HCT116 (cell line): Measurements from ENCODE around the gene NPNT. TPM values are rescaled to one million over a fixed set of nuclear protein-coding genes. Genes with fewer than 3 reads are reported as not detected.

ENCODE experiments used
- ATAC-seq: fragments of 200-7000 bp; cut with Tn5 transposase; 2 replicates; pipeline ENCODE4 v1.9.1; 2020; ENCODE audit warnings: mild to moderate bottlenecking, moderate library complexity
- BruUV-seq: library from RNA; stranded (reverse); fragments of 400-500 nt; replicated peaks from 2 replicates; lab custom pipeline; 2021; lab: Mats Ljungman, UMichigan
- CTCF ChIA-PET: fragments of 300-600 bp; sonication (Branson Sonifier 250); formaldehyde crosslinking; loops from one replicate; lab custom pipeline; 2021; ENCODE audit warnings: antibody characterized with exemption; lab: Charles Lee
- POLR2A ChIA-PET: fragments of 300-600, 350-600 bp; sonication (Branson Sonifier 250); formaldehyde crosslinking; loops from one replicate; lab custom pipeline; 2021; ENCODE audit warnings: antibody characterized with exemption; lab: Charles Lee
- RAD21 ChIA-PET, 2 experiments: fragments of 300-600 bp; sonication (Branson Sonifier 250); formaldehyde crosslinking; loops; one replicate each; lab custom pipeline; 2023; ENCODE audit warnings: low total read pairs in 2 of 2; ENCODE audit not compliant: uncharacterized antibody in 2 of 2, unreplicated experiment in 2 of 2, low non-redundant PET in 1 of 2; lab: Charles Lee
- DNase-seq: peaks from one replicate; pipeline ENCODE4 v3.0.0-alpha.2; 2010; ENCODE audit warnings: low read depth, low spot score
- H2AFZ ChIP-seq: fragments of 200-600 bp; shearing (Covaris generic), sonication (generic); 2 replicates; pipeline ENCODE4 v1.6.1; 2017; ENCODE audit warnings: low read depth, mixed run types, mixed read lengths, antibody characterized with exemption, low read length; ENCODE audit not compliant: poor library complexity, severe bottlenecking
- H3K27ac ChIP-seq: 2 replicates; pipeline ENCODE4 v1.5.1; 2012; ENCODE audit warnings: low read depth, low read length
- H3K27me3 ChIP-seq: fragments of 200-600 bp; sonication (generic); 2 replicates; pipeline ENCODE4 v1.6.1; 2016; ENCODE audit warnings: mixed run types, low read length, mixed read lengths; ENCODE audit not compliant: insufficient read depth
- H3K36me3 ChIP-seq, 2 experiments: fragments of 200-500 bp in 1 of 2; fragments of 200-600 bp in 1 of 2; sonication (Bioruptor generic) in 1 of 2; sonication (generic) in 1 of 2; 2 replicates each; pipeline versions ENCODE4 v1.5.1 to v1.6.1; 2014 to 2016; ENCODE audit warnings: low read length in 2 of 2, inconsistent platforms in 1 of 2, mixed read lengths in 1 of 2, mixed run types in 1 of 2; ENCODE audit not compliant: insufficient read depth in 2 of 2, control insufficient read depth in 1 of 2
- H3K4me1 ChIP-seq, 2 experiments: fragments of 200-600 bp in 1 of 2; sonication (generic) in 1 of 2; 2 replicates each; pipeline versions ENCODE4 v1.5.1 to v1.6.1; 2012 to 2017; ENCODE audit warnings: low read length in 2 of 2, inconsistent platforms in 1 of 2, mild to moderate bottlenecking in 1 of 2, mixed read lengths in 1 of 2, mixed run types in 1 of 2, moderate library complexity in 1 of 2; ENCODE audit not compliant: insufficient read depth in 2 of 2, control insufficient read depth in 1 of 2
- H3K4me2 ChIP-seq: fragments of 200-600 bp; sonication (generic); 2 replicates; pipeline ENCODE4 v1.6.1; 2017; ENCODE audit warnings: mixed run types, low read length, mixed read lengths
- H3K4me3 ChIP-seq, 2 experiments: fragments of 200-600 bp in 1 of 2; sonication (generic) in 1 of 2; replicated peaks in 1 of 2; 2 replicates each; pipeline ENCODE4 v1.5.1; 2011 to 2016; ENCODE audit warnings: low read length in 2 of 2, control low read depth in 1 of 2, low read depth in 1 of 2, mild to moderate bottlenecking in 1 of 2, mixed read lengths in 1 of 2, mixed run types in 1 of 2
- H3K79me2 ChIP-seq: fragments of 200-600 bp; sonication (generic); 2 replicates; pipeline ENCODE4 v1.6.1; 2017; ENCODE audit warnings: mild to moderate bottlenecking, mixed run types, low read length, moderate library complexity, mixed read lengths; ENCODE audit not compliant: insufficient read depth
- H3K9ac ChIP-seq: fragments of 200-600 bp; sonication (generic); 2 replicates; pipeline ENCODE4 v1.6.1; 2016; ENCODE audit warnings: low read length, mixed read lengths
- H3K9me2 ChIP-seq: fragments of 200-600 bp; sonication (generic), shearing (Covaris generic); 2 replicates; pipeline ENCODE4 v1.6.1; 2017; ENCODE audit warnings: mixed run types, mild to moderate bottlenecking, moderate library complexity; ENCODE audit not compliant: insufficient read depth
- H3K9me3 ChIP-seq, 2 experiments: fragments of 200-500 bp in 1 of 2; fragments of 200-600 bp in 1 of 2; sonication (Bioruptor generic) in 1 of 2; sonication (generic) in 1 of 2; 2 replicates each; pipeline ENCODE4 v1.6.1; 2014 to 2017; ENCODE audit warnings: low read length in 2 of 2, mixed read lengths in 2 of 2, inconsistent platforms in 1 of 2, low read depth in 1 of 2, mild to moderate bottlenecking in 1 of 2, mixed run types in 1 of 2, moderate library complexity in 1 of 2; ENCODE audit not compliant: control insufficient read depth in 1 of 2, insufficient read depth in 1 of 2
- H4K20me1 ChIP-seq: fragments of 200-600 bp; sonication (generic), shearing (Covaris generic); 2 replicates; pipeline ENCODE4 v1.6.1; 2017; ENCODE audit warnings: mixed run types, mild to moderate bottlenecking, moderate library complexity; ENCODE audit not compliant: insufficient read depth
- CBX3 ChIP-seq: IDR thresholded peaks from 2 replicates; pipeline ENCODE4 v1.6.1; 2012; ENCODE audit warnings: low read depth
- CEBPB ChIP-seq: IDR thresholded peaks from 2 replicates; pipeline ENCODE4 v1.6.1; 2012; ENCODE audit warnings: low read depth
- EGR1 ChIP-seq: IDR thresholded peaks from 2 replicates; pipeline ENCODE4 v1.6.1; 2012; ENCODE audit warnings: low read depth
- ELF1 ChIP-seq: IDR thresholded peaks from 2 replicates; pipeline ENCODE4 v1.6.1; 2012; ENCODE audit warnings: low read depth, borderline replicate concordance
- EZH2 ChIP-seq: fragments of 200-600 bp; sonication (generic); IDR thresholded peaks from 2 replicates; pipeline ENCODE4 v1.6.1; 2017; ENCODE audit warnings: antibody characterized with exemption, mixed run types
- EZH2phosphoT487 ChIP-seq: fragments of 200-600 bp; IDR thresholded peaks from 2 replicates; pipeline ENCODE4 v1.6.1; 2018; ENCODE audit warnings: antibody characterized with exemption, borderline replicate concordance
- POLR2A ChIP-seq: IDR thresholded peaks from 2 replicates; pipeline ENCODE4 v1.7.0; 2011; ENCODE audit warnings: borderline replicate concordance; ENCODE audit not compliant: insufficient read depth, insufficient read length; ENCODE audit errors: extremely low read depth
- POLR2AphosphoS5 ChIP-seq: IDR thresholded peaks from 2 replicates; pipeline ENCODE4 v1.6.1; 2011; ENCODE audit warnings: mild to moderate bottlenecking, low read depth, low read length, moderate library complexity
- RAD21 ChIP-seq: IDR thresholded peaks from 2 replicates; pipeline ENCODE4 v1.6.1; 2012; ENCODE audit warnings: low read depth, mild to moderate bottlenecking
- SRF ChIP-seq: IDR thresholded peaks from 2 replicates; pipeline ENCODE4 v1.6.1; 2012; ENCODE audit warnings: low read depth
- TCF7L2 ChIP-seq: IDR thresholded peaks from 2 replicates; pipeline ENCODE4 v1.7.0; 2011; ENCODE audit warnings: borderline replicate concordance, inconsistent platforms; ENCODE audit not compliant: insufficient read depth, insufficient read length; ENCODE audit errors: extremely low read depth
- YY1 ChIP-seq: IDR thresholded peaks from 2 replicates; pipeline ENCODE4 v1.6.1; 2011; ENCODE audit warnings: low read length, low read depth, moderate library complexity, mild to moderate bottlenecking; ENCODE audit not compliant: insufficient replicate concordance; ENCODE audit errors: extremely low read depth
- ZFX ChIP-seq: fragments of 450-650 bp; IDR thresholded peaks from 2 replicates; pipeline ENCODE4 v1.6.1; 2017
- ZNF274 ChIP-seq: fragments of 200-500 bp; sonication (Bioruptor generic); IDR thresholded peaks from 2 replicates; pipeline ENCODE4 v1.6.1; 2014; ENCODE audit warnings: mild to moderate bottlenecking, low read depth, low read length, inconsistent platforms
- intact Hi-C: fragments of 100-400 bp; cut with micrococcal nuclease; formaldehyde crosslinking; loops from 2 replicates; pipeline ENCODE4 v1.10.0; 2022
- total RNA-seq: library from RNA; stranded (reverse); gene quantifications from one replicate; pipeline ENCODE4 v1.2.1, GENCODE V29; 2021; ENCODE audit not compliant: unreplicated experiment
- TF ChIP-seq, protein P1 (sequence below): IDR thresholded peaks from 2 replicates; pipeline ENCODE4 v1.6.1; 2012
- TF ChIP-seq, protein P2 (sequence below): IDR thresholded peaks from 2 replicates; pipeline ENCODE4 v1.6.1; 2012
- TF ChIP-seq, protein P3 (sequence below), 3 experiments: fragments of 200-600 bp in 1 of 3; sonication (generic) in 1 of 3; IDR thresholded peaks in 2 of 3; conservative IDR thresholded peaks in 1 of 3; 2 replicates each; pipeline ENCODE4 v1.5.1; 2012 to 2017; ENCODE audit warnings: low read depth in 2 of 3, low read length in 2 of 3, antibody characterized with exemption in 1 of 3, borderline replicate concordance in 1 of 3, control low read depth in 1 of 3, mild to moderate bottlenecking in 1 of 3, mixed read lengths in 1 of 3, mixed run types in 1 of 3, moderate library complexity in 1 of 3; ENCODE audit not compliant: insufficient read depth in 1 of 3
- TF ChIP-seq, protein P4 (sequence below): IDR thresholded peaks from 2 replicates; pipeline ENCODE4 v1.6.1; 2011; ENCODE audit warnings: mild to moderate bottlenecking, low read length, moderate library complexity; ENCODE audit not compliant: insufficient replicate concordance; ENCODE audit errors: extremely low read depth
- TF ChIP-seq, protein P5 (sequence below): IDR thresholded peaks from 2 replicates; pipeline ENCODE4 v1.6.1; 2012; ENCODE audit warnings: low read depth

The NPNT gene
- total RNA-seq, 1 experiment from 2014 or later: 15.8 TPM

DNA sequence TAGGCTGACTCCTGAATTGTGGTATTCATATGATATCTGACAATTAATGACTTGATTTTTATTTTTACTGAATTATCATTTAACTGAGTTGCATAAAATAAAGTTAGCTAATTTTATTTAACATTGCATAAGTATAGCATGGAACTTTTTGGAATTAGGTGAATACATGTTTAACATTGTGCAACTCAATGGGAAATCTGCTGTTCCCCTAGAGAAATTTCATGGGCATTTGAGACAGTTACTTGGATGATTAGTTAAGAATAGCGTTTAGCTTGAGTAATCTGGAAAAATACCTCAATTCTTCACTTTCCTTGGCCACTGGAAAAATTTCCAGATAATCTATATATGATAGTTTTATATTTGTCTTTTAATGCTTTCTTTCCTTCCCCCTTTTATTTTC is 42.5 kb downstream of the NPNT start:
- RAD21 ChIA-PET: no interaction called here
- H4K20me1 ChIP-seq: no peaks in the 10 kb centered on the region
- no peak overlapping the region for H3K4me2 ChIP-seq
- no peaks in the 10 kb centered on the region for H3K9me2 ChIP-seq
- TF ChIP-seq CEBPB: no peak
- TF ChIP-seq, protein P1, sequence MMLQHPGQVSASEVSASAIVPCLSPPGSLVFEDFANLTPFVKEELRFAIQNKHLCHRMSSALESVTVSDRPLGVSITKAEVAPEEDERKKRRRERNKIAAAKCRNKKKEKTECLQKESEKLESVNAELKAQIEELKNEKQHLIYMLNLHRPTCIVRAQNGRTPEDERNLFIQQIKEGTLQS: no peak
- no peak for TF ChIP-seq ZNF274
- no peak for TF ChIP-seq EZH2
- no peak for TF ChIP-seq SRF
- TF ChIP-seq RAD21: no peak
- TF ChIP-seq, protein P2, sequence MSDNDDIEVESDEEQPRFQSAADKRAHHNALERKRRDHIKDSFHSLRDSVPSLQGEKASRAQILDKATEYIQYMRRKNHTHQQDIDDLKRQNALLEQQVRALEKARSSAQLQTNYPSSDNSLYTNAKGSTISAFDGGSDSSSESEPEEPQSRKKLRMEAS: no peak
- TF ChIP-seq ELF1: no peak
- TF ChIP-seq, protein P3, sequence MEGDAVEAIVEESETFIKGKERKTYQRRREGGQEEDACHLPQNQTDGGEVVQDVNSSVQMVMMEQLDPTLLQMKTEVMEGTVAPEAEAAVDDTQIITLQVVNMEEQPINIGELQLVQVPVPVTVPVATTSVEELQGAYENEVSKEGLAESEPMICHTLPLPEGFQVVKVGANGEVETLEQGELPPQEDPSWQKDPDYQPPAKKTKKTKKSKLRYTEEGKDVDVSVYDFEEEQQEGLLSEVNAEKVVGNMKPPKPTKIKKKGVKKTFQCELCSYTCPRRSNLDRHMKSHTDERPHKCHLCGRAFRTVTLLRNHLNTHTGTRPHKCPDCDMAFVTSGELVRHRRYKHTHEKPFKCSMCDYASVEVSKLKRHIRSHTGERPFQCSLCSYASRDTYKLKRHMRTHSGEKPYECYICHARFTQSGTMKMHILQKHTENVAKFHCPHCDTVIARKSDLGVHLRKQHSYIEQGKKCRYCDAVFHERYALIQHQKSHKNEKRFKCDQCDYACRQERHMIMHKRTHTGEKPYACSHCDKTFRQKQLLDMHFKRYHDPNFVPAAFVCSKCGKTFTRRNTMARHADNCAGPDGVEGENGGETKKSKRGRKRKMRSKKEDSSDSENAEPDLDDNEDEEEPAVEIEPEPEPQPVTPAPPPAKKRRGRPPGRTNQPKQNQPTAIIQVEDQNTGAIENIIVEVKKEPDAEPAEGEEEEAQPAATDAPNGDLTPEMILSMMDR (IDR thresholded peaks at IDR 0.05 in 2 of 3, conservative IDR thresholded peaks at IDR 0.05 in 1 of 3; ENCODE audit: borderline replicate concordance in 1 of 3, insufficient read depth in 1 of 3, low read depth in 2 of 3, low read length in 2 of 3): no peak
- TF ChIP-seq, protein P4, sequence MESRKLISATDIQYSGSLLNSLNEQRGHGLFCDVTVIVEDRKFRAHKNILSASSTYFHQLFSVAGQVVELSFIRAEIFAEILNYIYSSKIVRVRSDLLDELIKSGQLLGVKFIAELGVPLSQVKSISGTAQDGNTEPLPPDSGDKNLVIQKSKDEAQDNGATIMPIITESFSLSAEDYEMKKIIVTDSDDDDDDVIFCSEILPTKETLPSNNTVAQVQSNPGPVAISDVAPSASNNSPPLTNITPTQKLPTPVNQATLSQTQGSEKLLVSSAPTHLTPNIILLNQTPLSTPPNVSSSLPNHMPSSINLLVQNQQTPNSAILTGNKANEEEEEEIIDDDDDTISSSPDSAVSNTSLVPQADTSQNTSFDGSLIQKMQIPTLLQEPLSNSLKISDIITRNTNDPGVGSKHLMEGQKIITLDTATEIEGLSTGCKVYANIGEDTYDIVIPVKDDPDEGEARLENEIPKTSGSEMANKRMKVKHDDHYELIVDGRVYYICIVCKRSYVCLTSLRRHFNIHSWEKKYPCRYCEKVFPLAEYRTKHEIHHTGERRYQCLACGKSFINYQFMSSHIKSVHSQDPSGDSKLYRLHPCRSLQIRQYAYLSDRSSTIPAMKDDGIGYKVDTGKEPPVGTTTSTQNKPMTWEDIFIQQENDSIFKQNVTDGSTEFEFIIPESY: no peak
- no peak for TF ChIP-seq EGR1
- TF ChIP-seq, protein P5, sequence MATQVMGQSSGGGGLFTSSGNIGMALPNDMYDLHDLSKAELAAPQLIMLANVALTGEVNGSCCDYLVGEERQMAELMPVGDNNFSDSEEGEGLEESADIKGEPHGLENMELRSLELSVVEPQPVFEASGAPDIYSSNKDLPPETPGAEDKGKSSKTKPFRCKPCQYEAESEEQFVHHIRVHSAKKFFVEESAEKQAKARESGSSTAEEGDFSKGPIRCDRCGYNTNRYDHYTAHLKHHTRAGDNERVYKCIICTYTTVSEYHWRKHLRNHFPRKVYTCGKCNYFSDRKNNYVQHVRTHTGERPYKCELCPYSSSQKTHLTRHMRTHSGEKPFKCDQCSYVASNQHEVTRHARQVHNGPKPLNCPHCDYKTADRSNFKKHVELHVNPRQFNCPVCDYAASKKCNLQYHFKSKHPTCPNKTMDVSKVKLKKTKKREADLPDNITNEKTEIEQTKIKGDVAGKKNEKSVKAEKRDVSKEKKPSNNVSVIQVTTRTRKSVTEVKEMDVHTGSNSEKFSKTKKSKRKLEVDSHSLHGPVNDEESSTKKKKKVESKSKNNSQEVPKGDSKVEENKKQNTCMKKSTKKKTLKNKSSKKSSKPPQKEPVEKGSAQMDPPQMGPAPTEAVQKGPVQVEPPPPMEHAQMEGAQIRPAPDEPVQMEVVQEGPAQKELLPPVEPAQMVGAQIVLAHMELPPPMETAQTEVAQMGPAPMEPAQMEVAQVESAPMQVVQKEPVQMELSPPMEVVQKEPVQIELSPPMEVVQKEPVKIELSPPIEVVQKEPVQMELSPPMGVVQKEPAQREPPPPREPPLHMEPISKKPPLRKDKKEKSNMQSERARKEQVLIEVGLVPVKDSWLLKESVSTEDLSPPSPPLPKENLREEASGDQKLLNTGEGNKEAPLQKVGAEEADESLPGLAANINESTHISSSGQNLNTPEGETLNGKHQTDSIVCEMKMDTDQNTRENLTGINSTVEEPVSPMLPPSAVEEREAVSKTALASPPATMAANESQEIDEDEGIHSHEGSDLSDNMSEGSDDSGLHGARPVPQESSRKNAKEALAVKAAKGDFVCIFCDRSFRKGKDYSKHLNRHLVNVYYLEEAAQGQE: no peak
- TF ChIP-seq POLR2AphosphoS5: no peak
- TF ChIP-seq TCF7L2: no peak
- no peak for TF ChIP-seq EZH2phosphoT487
- TF ChIP-seq YY1: no peak
- no peak for TF ChIP-seq CBX3
- TF ChIP-seq POLR2A: no peak
- no peak for TF ChIP-seq ZFX
- BruUV-seq: no TSS peak
- intact Hi-C loops: no loop called here
- ATAC-seq (no peak), DNase-seq (no peak)
- H3K27me3 ChIP-seq: no peaks in the 10 kb centered on the region
- H3K9me3 ChIP-seq: no peaks in the 10 kb centered on the region
- CTCF ChIA-PET: no interaction called here
- no peak overlapping the region for H3K4me3 ChIP-seq
- no peaks in the 10 kb centered on the region for H3K36me3 ChIP-seq
- no peaks in the 10 kb centered on the region for H3K4me1 ChIP-seq
- no peak overlapping the region for H3K9ac ChIP-seq
- POLR2A ChIA-PET: no interaction called here
- H2AFZ ChIP-seq: no peak overlapping the region
- no peak overlapping the region for H3K27ac ChIP-seq
- no peaks in the 10 kb centered on the region for H3K79me2 ChIP-seq
